ENCODE measurements around the gene CRTC2.

CRTC2 gene

GRCh38 chr1:153945795-153946621 is 12.4 kb downstream of the CRTC2 start:
- DNase-seq (ENCODE audit: low read depth), result no peak

- no peak for DNase-seq (ENCODE audit: low read depth)
Measured at GRCh38 chr1:153945131-153945794, 13.1 kb downstream of the CRTC2 start.

GRCh38 chr1:153944827-153945117 is 13.6 kb downstream of the CRTC2 start:
- no peak for DNase-seq (ENCODE audit: low read depth)

GRCh38 chr1:153944005-153944826 is 14.2 kb downstream of the CRTC2 start:
- no peak for DNase-seq (ENCODE audit: low read depth)

GRCh38 chr1:153942766-153943549 is 15.5 kb downstream of the CRTC2 start:
- no peak for DNase-seq (ENCODE audit: low read depth)

GRCh38 chr1:153941826-153942725 is 16.3 kb downstream of the CRTC2 start:
- no peak for DNase-seq (ENCODE audit: low read depth)

- DNase-seq (ENCODE audit: low read depth), result no peak
Measured at GRCh38 chr1:153940756-153941155, 17.7 kb downstream of the CRTC2 start.

GRCh38 chr1:153939476-153939875 is 18.9 kb downstream of the CRTC2 start:
- DNase-seq (ENCODE audit: low read depth), result no peak

GRCh38 chr1:153938996-153939395 is 19.4 kb downstream of the CRTC2 start:
- no peak for DNase-seq (ENCODE audit: low read depth)

- DNase-seq (ENCODE audit: low read depth), result no peak
Measured at GRCh38 chr1:153937331-153937730, 21.1 kb downstream of the CRTC2 start.

GRCh38 chr1:153936011-153936802 is 22.2 kb downstream of the CRTC2 start:
- DNase-seq (ENCODE audit: low read depth), result no peak

- no peak for DNase-seq (ENCODE audit: low read depth)
Measured at GRCh38 chr1:153934746-153935145, 23.7 kb downstream of the CRTC2 start.

GRCh38 chr1:153933955-153934354 is 24.5 kb downstream of the CRTC2 start:
- DNase-seq (ENCODE audit: low read depth), result no peak

- DNase-seq (ENCODE audit: low read depth), result no peak
Measured at GRCh38 chr1:153933430-153933829, 25.0 kb downstream of the CRTC2 start.

GRCh38 chr1:153932156-153933131 is 26.0 kb downstream of the CRTC2 start:
- DNase-seq (ENCODE audit: low read depth), result no peak

- no peak for DNase-seq (ENCODE audit: low read depth)
Measured at GRCh38 chr1:153929981-153930948, 28.1 kb downstream of the CRTC2 start.

GRCh38 chr1:153929426-153929825 is 29.0 kb downstream of the CRTC2 start:
- DNase-seq (ENCODE audit: low read depth), result no peak
